GM21390 (cell line): ENCODE data around the gene MAGI3.

Experiments
- ATAC-seq: cut with Tn5 transposase; IDR thresholded peaks from one replicate; pipeline ENCODE4 v1.9.1; 2021; ENCODE audit not compliant: unreplicated experiment

MAGI3 gene

DNA sequence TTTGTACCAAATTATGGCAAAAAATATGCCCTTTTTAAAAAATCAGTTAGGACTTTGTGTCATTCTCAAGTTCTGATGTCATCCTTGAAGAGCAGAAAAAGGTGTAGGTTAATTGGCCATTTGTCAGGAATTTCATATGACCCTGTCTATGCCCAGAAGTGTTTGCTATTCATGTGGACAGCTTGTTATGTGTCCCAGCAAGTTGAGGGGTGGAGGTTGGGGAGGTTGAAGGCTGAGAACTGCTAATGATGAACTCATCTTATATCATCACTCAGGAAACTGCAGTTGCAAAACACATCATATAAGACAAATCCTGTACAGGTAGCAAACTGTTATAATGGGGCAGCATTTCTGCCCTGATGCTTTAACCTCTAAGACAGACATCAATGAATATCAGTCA lies 262.5 kb downstream of the MAGI3 start:
- no peak for ATAC-seq

DNA sequence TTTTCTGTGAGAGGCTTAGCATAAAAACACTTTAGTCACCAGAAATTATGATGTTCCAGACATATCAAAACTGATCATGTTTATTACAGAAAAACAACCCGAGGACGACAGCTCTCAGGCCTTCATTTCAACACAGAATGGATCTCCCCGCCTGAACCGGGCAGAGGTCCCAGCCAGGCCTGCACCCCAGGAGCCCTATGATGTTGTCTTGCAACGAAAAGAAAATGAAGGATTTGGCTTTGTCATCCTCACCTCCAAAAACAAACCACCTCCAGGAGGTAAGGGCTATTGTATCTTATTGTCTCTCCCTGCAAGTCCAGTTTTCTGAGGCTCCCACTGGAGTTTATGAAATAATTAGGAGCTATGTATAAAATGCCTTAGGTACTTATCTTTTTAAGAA lies 263.4 kb downstream of the MAGI3 start:
- ATAC-seq, result no peak

DNA sequence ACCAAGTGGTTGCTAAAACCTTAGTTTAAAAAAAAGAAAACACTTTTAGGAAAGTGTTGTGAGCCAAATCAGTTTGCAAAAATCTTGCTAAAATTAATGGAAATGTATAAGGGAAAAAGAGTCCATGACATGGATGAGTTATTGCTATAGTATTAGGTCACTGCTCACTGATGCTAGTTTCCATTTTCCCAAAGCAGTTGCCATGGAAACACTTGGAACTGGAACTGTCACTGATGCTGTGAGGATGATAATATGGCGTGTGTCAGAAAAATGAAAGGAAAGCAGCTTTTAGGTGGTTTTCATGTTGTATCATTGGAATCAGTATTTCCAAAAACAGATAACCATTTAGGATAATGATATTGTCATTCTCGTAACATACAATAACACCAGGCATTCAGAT lies 264.6 kb downstream of the MAGI3 start:
- no peak for ATAC-seq

- no peak for ATAC-seq
Observed at GRCh38 chr1:113657126-113657525, 266.8 kb downstream of the MAGI3 start.

DNA sequence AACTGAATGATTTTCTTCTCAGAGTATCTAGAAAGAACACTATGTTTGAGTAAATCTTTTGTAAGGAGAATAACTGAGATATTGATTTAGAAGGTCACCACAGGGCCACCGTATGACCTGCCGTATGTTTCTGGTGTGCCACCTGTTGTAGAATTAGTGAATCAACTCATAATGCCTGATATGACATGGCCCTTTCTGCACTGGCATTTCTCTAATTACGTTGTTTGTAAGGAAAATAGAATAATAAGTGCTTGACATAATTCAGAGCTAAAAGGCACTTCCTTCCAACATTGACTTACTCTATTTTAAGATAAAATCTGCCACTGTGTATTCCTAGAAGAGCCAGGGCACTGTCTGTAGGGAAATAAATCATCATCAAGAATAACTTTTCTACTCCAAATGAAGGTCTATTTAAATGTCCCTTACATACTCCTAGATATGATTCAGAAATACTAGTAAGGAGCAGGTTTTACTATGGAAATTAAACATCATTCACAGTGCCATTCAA lies 267.3 kb downstream of the MAGI3 start:
- no peak for ATAC-seq

DNA sequence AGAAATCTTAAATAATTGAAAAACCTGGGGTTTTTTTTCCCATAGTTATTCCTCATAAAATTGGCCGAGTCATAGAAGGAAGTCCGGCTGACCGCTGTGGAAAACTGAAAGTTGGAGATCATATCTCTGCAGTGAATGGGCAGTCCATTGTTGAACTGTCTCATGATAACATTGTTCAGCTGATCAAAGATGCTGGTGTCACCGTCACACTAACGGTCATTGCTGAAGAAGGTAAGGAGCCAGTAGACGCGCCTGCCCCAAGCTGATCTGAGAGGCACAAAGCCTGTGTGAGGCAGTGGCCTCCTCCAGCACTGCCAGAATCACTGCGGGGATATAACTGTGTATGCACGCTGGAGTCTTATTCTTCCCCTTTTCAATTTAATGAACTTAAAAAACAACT lies 268.7 kb downstream of the MAGI3 start:
- no peak for ATAC-seq

DNA sequence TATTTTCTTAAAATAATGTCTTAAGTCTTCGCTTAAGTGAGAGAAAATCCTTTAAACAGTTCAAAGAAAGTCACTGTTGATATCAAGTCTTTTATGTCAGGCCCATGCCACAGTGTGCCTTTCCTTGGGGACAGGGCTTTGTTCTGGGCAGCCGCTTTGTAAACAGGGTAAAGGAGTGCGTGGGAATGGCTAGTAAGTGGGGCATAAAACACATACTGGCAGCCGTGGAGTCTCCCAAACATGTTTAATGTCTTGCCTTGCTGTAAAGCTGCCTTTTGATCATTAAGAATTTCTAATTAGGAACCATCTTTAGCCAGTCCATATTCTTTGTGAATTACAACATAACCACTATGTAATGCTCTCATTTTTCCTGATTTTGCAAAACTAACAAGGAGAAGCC lies 269.2 kb downstream of the MAGI3 start:
- no peak for ATAC-seq

DNA sequence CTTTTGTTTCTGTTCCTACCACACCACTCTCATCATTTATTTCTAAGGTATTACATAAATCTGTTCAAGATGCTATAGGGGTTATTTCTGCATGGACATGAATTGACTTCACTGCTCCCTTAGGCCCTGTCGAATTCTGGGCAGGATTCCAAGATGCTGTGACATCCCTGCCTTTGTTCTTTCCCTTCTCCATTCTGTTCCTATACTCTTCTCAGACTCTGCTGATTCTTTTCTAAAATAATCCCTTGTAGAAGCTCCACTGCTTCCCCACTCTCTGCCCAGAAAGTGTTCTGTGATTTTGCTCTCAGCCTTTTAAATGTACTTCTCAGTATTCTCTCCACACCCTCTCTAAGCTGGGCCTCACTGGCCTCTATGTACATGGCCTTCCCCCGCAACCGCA lies 269.8 kb downstream of the MAGI3 start:
- ATAC-seq, result no peak

DNA sequence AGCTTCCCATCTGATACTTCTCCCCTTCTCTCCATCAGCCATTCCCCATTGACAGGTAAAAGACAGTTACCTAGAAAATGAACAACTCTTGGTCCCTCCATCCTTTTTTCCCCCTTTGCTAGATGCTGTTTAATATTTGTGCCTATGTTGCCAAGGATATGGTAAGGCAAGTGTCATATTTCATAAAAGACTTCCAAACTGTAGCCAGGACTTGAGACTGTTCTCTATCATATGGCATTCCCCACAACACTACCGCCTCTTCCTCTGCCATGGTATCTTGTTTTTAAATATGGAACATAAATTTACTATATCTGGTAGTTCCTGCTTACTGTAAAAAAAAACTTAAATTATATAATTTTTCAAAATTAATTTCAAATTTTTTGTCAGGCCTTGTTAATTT lies 271.8 kb downstream of the MAGI3 start:
- ATAC-seq, result no peak

GRCh38 chr1:113663165-113663951 lies 273.0 kb downstream of the MAGI3 start:
- no peak for ATAC-seq

GRCh38 chr1:113665071-113665470 lies 274.8 kb downstream of the MAGI3 start:
- ATAC-seq, result no peak

DNA sequence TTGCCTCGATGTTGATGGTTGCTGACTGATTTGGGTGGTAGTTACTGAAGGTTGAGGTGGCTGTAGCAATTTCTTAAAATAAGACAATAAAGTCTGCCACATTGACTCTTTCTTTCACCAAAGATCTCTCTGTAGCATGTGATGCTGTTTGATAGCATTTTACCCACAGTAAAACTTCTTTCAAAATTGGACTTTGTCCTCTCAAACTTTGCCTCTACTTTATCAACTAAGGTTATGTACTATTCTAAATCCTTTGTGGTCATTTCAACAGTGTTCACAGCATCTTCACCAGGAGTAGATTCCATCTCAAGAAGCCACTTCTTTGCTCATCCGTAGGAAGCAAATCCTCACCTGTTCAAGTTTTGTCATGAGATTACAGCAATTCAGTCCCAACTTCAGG lies 275.8 kb downstream of the MAGI3 start:
- ATAC-seq, result no peak

- ATAC-seq, result no peak
Observed at GRCh38 chr1:113669988-113670387, 279.7 kb downstream of the MAGI3 start.

DNA sequence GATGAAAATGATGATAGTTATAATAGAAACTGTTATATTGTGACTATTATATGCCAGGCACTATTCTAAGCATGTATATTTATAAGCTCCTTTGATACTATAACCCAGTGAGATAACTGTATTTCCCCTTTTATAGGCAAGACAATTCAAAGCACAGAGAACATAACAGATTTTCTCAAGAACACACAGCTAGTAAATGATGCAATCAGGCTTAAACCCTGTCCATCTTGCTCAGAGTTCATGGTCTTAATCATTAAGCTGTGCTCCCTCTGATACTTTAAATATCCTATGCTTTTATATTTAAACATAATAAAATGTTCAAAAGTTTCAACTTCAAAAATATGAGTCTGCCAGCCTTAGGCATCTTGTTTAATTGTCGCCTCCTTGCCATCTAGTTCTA lies 280.3 kb downstream of the MAGI3 start:
- ATAC-seq, result no peak

- no peak for ATAC-seq
Observed at GRCh38 chr1:113672491-113672890, 282.2 kb downstream of the MAGI3 start.

DNA sequence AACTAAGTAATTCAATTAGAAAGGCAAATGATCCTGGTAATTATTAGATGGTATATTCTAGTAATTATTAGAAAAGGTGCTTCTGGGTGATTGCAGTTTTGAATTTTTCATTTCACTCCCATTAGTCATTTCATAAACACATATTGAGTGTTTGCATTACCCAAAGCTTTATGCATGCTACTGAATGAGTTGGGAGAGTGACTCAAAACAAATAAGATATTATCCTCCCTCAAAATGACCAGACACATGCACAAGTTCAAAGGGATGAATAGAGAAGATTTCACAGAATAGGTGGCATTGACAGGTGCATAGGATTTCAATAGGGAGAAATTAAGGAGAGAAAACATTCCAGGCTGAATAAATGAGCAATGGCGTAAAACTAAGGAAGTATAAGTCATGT lies 284.3 kb downstream of the MAGI3 start:
- no peak for ATAC-seq

GRCh38 chr1:113675302-113675701 lies 285.0 kb downstream of the MAGI3 start:
- ATAC-seq, result no peak

GRCh38 chr1:113676524-113676923 lies 286.2 kb downstream of the MAGI3 start:
- no peak for ATAC-seq

DNA sequence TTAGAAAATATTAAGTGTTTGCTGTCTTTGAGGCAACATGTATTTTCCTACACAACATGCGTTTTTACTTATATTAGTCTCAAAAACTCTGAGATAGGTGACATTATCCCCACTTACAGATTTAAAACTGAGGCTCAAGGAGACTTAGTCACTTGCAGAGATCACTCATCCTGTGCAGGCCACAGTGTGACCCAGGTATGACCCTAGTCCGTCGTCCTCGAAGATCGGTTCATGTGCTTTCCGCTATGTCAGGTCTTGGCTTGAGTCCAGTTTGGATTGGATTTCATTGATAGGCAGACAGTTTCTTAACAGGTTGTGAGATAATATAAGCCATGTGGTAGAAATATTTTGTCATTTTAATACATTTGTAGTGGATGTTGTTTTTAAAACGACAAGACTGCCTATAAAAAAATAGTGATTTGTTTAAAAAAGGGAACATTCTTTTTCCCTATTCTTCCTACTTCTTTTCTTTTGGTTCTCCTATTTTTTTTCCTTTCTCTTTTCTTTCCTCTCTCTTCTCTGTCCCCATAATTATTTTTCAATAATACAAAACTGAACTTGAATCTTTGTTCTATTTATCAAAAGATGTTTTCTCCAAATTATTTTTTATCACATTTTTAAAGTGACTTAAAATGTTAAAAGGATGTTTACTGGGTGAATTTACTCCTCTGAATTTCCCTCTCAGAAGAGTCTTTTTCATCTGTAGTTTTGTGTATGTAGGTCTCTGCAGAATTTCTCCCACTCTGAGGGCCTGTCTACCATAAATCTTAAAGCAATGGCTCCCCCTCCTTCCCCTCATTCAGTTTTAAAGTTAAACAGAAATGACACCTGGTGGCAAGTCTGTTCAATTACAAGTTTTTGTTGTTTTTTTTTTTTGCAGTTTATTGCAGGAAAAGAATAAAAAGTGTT lies 287.2 kb downstream of the MAGI3 start:
- ATAC-seq, result no peak

- no peak for ATAC-seq
Observed at GRCh38 chr1:113678159-113678469, 287.8 kb downstream of the MAGI3 start.

DNA sequence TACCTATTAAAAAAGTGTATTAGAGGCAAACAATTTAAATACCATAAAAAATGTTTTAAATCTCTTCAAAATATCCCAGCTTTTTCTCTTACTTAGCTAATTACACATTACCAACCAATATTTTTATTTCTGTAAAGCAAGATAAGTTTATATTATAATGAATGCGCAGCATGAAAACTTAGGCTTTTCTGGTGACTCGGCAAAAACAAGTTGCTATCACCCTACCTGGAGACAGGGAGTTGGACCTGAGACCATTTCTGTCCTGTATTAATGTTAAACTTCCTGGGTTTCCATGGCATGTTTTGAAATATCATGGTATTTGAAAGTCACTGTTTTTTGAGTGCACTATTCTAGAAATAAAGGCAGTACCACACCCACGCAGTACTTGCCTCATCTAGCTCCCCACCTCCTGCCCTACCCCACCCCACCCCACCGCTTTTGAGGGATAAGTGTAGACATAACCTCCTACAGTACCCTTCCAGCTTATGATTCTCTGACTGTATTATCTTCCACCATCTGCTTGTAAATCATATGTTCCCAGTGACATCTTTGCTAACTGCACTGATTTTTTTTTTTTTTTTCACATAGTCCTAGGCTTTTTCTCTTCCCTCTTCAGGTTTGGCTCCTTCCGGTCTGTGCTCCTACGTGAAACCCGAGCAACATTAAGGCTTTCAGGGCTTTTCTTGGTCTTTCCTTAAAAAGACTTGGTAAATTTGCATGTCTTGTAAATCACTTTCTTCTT lies 291.5 kb downstream of the MAGI3 start:
- no peak for ATAC-seq
